GM19193 (cell line): ENCODE data around the gene ATP13A3.

ENCODE experiments used
- POLR2A ChIP-seq: IDR thresholded peaks from 4 replicates; pipeline ENCODE4 v1.6.1; 2011; ENCODE audit not compliant: insufficient read depth, insufficient read length; ENCODE audit errors: extremely low read depth

ATP13A3 gene

GRCh38 chr3:194484614-194485013, 2.2 kb downstream of the ATP13A3 start:
- TF ChIP-seq POLR2A, result no peak

GRCh38 chr3:194483850-194484249, 3.0 kb downstream of the ATP13A3 start:
- TF ChIP-seq POLR2A, result no peak

GRCh38 chr3:194482196-194482593, 4.6 kb downstream of the ATP13A3 start:
- no peak for TF ChIP-seq POLR2A

- no peak for TF ChIP-seq POLR2A
These were observed 5.1 kb downstream of the ATP13A3 start for GRCh38 chr3:194481525-194482195.

- TF ChIP-seq POLR2A, result no peak
These were observed 5.7 kb downstream of the ATP13A3 start for GRCh38 chr3:194481103-194481502.

- TF ChIP-seq POLR2A, result no peak
These were observed 10.0 kb downstream of the ATP13A3 start for GRCh38 chr3:194476784-194477183.

DNA sequence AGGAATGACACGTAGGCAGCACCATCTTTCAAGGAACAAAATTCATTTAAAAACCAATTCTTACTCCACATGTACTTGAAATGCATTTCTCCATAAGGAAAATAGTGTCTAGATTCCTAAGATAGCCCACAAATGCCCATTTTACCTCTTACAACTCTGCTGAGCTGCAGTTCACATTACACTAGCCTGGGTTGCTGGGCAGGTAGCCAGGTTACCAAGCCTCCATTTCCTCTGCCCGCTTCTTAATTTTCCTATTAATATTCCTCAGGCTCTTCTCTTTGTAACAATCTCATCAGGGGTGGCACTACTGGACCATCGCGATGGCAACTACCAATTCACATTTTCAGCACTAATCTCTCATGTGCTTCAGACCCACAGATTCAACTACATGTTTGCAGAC, 10.8 kb downstream of the ATP13A3 start:
- no peak for TF ChIP-seq POLR2A

DNA sequence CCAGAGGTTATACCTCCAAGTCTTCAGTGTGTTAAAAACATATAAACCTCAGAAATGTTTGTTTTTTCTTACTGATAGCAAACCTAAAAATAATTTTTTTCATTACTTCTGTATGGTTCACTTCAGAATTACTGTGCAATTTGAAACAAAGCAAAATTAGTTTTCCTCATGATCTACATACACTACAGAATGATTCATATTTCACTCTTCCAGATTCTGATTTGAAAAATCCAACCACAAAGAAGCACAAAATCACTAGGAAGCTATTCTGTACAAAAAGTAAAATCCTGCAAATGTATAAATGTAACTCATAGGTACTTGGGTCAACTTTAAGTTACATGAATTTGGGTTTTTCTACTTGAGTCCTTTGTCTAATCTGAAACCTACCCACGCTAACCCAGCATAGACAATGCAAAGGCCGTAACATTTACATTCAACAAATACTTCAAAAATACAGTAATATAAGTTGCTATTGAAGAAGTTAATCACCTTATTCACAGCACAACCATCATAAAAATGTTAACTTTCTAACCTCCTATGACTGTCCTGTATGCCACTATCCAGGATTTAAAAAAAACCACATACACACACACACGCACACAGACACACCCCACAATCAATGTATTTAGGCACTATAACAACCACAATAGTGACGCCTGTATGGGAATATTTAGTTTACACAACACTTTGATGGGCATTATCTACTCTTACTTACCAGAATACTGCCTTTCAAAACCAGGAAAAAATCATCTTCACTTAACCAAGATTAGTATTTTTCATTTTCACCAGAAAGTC, 11.5 kb downstream of the ATP13A3 start:
- TF ChIP-seq POLR2A, result no peak

DNA sequence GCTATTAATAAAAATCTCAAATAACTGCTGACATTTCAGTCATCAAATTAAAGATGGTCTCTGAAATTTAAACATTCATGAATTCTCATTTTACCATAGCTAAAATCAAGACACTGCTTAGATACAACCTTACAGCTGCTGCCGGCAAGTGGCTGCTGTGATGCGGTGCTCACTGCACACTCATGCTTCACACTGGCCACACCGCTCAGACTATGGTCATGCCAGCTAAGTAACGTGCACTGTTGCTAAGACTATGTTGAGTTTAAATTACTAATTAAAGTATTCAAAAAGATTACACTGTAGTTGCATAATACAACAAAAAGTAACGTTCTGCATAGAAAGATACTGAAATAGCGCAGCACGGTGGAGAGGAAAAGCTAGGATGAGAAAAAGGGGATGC, 12.1 kb downstream of the ATP13A3 start:
- TF ChIP-seq POLR2A, result no peak

DNA sequence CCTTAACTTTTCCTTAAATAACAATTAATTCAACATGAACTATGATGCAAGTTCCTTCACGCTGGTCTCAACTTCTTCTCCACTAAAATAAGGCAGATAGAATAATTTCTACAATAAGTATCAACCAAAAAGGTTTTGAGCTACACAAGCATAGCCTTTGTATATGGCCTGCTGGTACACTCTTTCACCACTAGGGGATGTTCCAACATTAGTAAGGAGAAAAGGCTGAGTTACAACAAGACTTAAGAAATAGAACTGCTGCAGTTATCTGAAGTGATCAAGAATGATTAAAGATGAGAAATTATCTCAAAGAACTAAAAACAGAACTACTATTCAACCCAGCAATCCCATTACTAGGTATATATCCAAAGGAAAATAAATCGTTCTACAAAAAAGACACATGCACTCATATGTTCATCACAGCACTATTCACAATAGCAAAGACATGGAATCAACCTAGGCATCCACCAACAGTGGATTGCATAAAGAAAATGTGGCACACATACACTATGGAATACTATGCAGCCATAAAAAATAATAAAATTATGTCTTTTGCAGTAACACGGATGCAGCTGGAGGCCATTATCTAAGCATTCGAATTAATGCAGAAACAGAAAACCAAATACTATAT, 14.4 kb downstream of the ATP13A3 start:
- TF ChIP-seq POLR2A, result no peak

DNA sequence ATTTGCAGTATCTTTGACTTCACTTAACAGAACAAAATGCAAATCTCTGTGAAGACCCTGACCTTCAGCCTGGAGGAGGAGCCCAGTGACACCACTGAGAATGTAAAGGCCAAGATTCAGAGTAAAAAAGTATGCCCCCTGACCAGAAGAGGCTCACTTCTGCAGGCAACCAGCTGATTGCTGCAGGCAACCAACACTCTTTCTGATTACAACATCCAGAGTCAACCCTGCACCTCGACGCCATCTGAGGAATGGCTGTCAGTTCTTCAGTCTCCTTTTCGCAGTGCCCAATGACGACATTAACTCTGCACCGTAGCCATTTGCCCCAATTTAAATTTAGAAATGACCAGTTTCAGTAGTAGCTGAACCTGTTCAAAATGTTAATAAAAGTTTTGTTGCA, 14.9 kb downstream of the ATP13A3 start:
- no peak for TF ChIP-seq POLR2A

- no peak for TF ChIP-seq POLR2A
These were observed 16.2 kb downstream of the ATP13A3 start for GRCh38 chr3:194470615-194471014.

- TF ChIP-seq POLR2A, result no peak
These were observed 16.8 kb downstream of the ATP13A3 start for GRCh38 chr3:194469977-194470376.

DNA sequence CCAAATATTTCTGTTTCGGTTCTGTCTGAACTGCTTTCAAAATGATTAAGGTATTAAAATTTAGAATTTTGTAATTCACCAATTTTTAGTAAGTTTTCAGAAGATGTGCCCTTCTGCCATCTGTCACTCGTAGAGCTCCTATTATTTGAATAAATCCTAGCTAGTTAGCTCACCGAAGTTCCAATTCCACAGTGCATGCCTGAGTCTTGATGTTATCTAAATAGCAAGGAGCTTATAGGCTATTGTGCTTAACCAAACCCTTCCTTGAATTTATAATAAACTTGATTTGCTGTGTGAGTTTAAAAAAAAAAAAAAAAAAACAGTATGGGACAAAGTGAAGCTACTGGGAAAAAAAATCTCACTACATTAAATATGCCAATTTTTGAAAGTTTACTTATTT, 18.7 kb downstream of the ATP13A3 start:
- TF ChIP-seq POLR2A, result no peak

GRCh38 chr3:194466761-194467356, 19.9 kb downstream of the ATP13A3 start:
- TF ChIP-seq POLR2A, result no peak
